Astrocyte (in vitro differentiated cells and primary cell): ENCODE results near the gene DYSF.

Experiments used
- EZH2 ChIP-seq: IDR thresholded peaks from 2 replicates; pipeline ENCODE4 v1.6.1; 2012; ENCODE audit warnings: mild to moderate bottlenecking, low read length, inconsistent platforms; ENCODE audit not compliant: insufficient read depth
- TF ChIP-seq, protein P1 (sequence below): IDR thresholded peaks from 2 replicates; pipeline ENCODE4 v1.5.1; 2011; ENCODE audit warnings: low read depth, mild to moderate bottlenecking, inconsistent platforms, low read length, moderate library complexity; ENCODE audit not compliant: insufficient read depth

DNA sequence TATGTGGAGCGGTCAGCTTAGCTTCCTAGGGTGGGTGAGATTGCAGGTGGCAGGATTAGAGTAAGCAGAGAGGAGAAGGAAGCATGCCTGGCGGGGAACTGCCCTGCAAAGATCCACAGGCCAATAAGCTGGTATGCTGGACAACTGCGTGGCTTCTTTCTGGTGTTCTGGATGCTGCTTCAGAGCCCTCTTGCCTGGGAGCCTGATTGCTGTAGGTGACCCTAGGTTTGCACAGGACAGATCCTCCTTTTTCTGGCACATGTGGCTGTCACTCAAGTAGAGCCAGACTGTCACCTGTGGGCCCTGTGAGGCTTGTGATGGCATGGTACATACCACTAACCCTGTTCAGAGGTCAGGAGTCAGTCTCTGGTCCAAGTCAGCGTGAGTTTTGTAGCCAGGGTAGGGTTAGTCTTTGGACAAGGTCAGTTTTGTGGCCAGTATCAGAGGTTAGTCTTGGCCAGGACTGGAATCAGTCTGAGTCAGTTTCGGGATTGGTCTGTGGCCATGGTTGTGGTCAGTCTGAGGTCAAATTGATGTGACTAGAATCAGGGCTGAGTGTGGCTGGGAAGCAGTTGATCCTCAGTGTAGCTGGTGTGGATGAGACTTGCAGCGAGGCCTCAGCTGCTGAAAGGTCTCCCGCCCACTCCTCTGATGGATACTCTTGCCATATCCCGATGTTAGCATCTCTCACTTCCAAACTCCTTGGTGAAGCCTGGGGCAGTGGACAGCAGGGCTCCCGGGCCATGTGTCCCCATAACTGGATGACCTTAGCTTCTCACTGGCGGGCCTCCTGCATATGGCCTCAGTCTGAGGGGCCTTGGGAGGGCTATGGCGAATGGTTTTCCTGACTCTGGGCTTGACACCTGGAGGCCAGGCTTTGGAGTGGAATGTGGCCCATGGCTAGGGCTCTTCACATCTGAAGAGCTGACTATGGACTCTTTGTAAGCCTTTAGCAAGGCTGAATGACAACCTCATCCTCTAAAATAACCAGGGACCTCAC lies 260.5 kb downstream of the DYSF start:
- TF ChIP-seq, protein P1, sequence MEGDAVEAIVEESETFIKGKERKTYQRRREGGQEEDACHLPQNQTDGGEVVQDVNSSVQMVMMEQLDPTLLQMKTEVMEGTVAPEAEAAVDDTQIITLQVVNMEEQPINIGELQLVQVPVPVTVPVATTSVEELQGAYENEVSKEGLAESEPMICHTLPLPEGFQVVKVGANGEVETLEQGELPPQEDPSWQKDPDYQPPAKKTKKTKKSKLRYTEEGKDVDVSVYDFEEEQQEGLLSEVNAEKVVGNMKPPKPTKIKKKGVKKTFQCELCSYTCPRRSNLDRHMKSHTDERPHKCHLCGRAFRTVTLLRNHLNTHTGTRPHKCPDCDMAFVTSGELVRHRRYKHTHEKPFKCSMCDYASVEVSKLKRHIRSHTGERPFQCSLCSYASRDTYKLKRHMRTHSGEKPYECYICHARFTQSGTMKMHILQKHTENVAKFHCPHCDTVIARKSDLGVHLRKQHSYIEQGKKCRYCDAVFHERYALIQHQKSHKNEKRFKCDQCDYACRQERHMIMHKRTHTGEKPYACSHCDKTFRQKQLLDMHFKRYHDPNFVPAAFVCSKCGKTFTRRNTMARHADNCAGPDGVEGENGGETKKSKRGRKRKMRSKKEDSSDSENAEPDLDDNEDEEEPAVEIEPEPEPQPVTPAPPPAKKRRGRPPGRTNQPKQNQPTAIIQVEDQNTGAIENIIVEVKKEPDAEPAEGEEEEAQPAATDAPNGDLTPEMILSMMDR: no peak
- no peak for TF ChIP-seq EZH2
